ENCODE data around the gene TTC13. TPM values are rescaled to one million over a fixed set of nuclear protein-coding genes. Genes with fewer than 3 reads are reported as not detected.

Gene TTC13
- total RNA-seq, 1 experiment from 2014 or later = 4.4 TPM

- TF ChIP-seq AFF4 (CRISPR knock-in tag; IDR thresholded peaks at IDR 0.05; ENCODE audit: borderline replicate concordance) (no peak), ELF4 (CRISPR knock-in tag; IDR thresholded peaks at IDR 0.05; ENCODE audit: low read depth) (no peak), HMGXB4 (CRISPR knock-in tag; IDR thresholded peaks at IDR 0.05) (no peak), ERG (CRISPR knock-in tag; IDR thresholded peaks at IDR 0.05) (no peak), MLX (CRISPR knock-in tag; IDR thresholded peaks at IDR 0.05) (no peak), NFYB (CRISPR knock-in tag; conservative IDR thresholded peaks at IDR 0.05; ENCODE audit: low read depth) (no peak), PREB (CRISPR knock-in tag; IDR thresholded peaks at IDR 0.05; ENCODE audit: borderline replicate concordance) (no peak), TCF7 (CRISPR knock-in tag; IDR thresholded peaks at IDR 0.05; ENCODE audit: low read depth) (no peak), ZSCAN18 (CRISPR knock-in tag; IDR thresholded peaks at IDR 0.05) (no peak), ZMAT4 (CRISPR knock-in tag; IDR thresholded peaks at IDR 0.05) (no peak), CDX4 (CRISPR knock-in tag; IDR thresholded peaks at IDR 0.05; ENCODE audit: borderline replicate concordance) (no peak)
- DNase-seq (ENCODE audit: low spot score) (no peak), ATAC-seq (no peak)
- H3K9me3 Mint-ChIP-seq = no peaks in the 10 kb centered on the region
- H3K27ac Mint-ChIP-seq = no peak overlapping the region
- CTCF ChIA-PET = no interaction called here
- peaks cover 53% of the 10 kb centered on the region for H3K27me3 Mint-ChIP-seq (ENCODE audit: low read depth)
- H3K36me3 Mint-ChIP-seq = no peaks in the 10 kb centered on the region
- no peak overlapping the region for H3K4me3 Mint-ChIP-seq
- POLR2A ChIA-PET = no interaction called here
- peaks cover 5% of the 10 kb centered on the region for H3K4me1 Mint-ChIP-seq
Observed at GRCh38 chr1:230972855-230973271, 5.8 kb downstream of the TTC13 start.

- CTCF ChIA-PET = no interaction called here
- Mint-ChIP-seq H3K4me1 (no peaks in the 10 kb centered on the region), H3K27ac (no peak overlapping the region), H3K9me3 (no peaks in the 10 kb centered on the region), H3K36me3 (no peaks in the 10 kb centered on the region), H3K27me3 (ENCODE audit: low read depth) (peaks cover 43% of the 10 kb centered on the region), H3K4me3 (no peak overlapping the region)
- ATAC-seq (no peak), DNase-seq (ENCODE audit: low spot score) (no peak)
- POLR2A ChIA-PET = no interaction called here
- TF ChIP-seq ERG (CRISPR knock-in tag; IDR thresholded peaks at IDR 0.05) = no peak
- no peak for TF ChIP-seq ZNF512 (CRISPR knock-in tag; IDR thresholded peaks at IDR 0.05; ENCODE audit: borderline replicate concordance)
- no peak for TF ChIP-seq IRF1 (CRISPR knock-in tag; IDR thresholded peaks at IDR 0.05)
- no peak for TF ChIP-seq SMAD3 (CRISPR knock-in tag; IDR thresholded peaks at IDR 0.05; ENCODE audit: borderline replicate concordance)
- TF ChIP-seq ZNF317 (CRISPR knock-in tag; IDR thresholded peaks at IDR 0.05; ENCODE audit: borderline replicate concordance, low read depth) = no peak
Observed at GRCh38 chr1:230971771-230972170, 6.9 kb downstream of the TTC13 start.
